ENCODE measurements around the gene TMEM178B. TPM values are rescaled to one million over a fixed set of nuclear protein-coding genes. Genes with fewer than 3 reads are reported as not detected.

Gene TMEM178B
- total and polyA plus RNA-seq, 2 of the 4 experiments (the other 2 are of a cell fraction), result under 0.01 to 0.05 TPM

DNA sequence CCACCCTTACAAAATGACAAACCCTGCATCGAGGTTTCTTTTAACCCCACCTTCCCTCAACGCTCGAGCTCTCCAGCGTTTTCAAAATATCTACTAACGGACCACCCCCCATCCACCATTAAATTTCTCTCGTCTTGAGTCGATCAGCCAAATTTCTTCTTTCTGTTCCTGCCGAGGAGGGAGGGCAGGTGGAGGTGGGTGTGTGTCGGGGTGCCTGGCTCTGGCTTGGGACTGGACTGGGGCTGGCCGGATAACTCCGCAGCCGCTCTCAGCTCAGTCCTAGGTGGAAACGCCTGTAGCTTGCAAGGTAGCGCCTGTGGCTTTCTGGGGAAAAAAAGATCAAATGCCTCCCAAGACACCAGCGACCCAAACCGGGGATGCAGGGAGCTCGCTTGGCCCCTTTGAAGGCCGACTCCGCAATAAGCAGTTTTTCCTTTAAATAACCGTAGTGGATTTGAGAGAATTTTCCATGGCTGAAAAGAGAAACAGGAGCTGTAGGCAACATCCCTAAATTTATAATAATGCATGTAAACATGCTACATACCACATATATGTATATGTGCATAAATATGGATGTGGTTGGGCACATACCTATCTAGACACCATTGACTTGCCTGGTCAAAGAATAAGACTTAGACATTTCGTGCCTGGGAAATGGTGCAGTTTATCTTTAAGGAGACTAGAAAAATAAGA, 1.9 kb upstream of the TMEM178B start:
- intact Hi-C loops (cut with micrococcal nuclease) (loop anchor here (2.0 to 10.0 kb wide), 2 partner anchors 57 to 583 kb away; partner anchors contain the start of gene MRPS33), dilution Hi-C loops (cut with HindIII; ENCODE audit: low sequenced_read_pairs, unreplicated experiment) (no loop called here), in situ Hi-C loops (cut with MboI; ENCODE audit: low sequenced_read_pairs) (no loop called here)
- 0% methylated on average over 4 of the region's 21 CpGs; no CpG with 5 or more reads in 1 of the 2 experiments for WGBS, 2 experiments (ENCODE audit: extremely low coverage in 2 of 2, insufficient read length in 1 of 2)
- Histone ChIP-seq H2BK15ac (ENCODE audit: low read depth, low read length) (no peak overlapping the region; the same call in 2 of the 3 replicates), H3K9me3 (ENCODE audit: control insufficient read depth, insufficient read depth, low read length) (no peaks in the 10 kb centered on the region), H3K4ac (ENCODE audit: low read depth, low read length) (no peak overlapping the region), H4K8ac (ENCODE audit: low read depth in 2 of 2, low read length in 2 of 2) (no peak overlapping the region; a peak in 1 of 4 replicates), H4K5ac (ENCODE audit: low read depth, low read length) (no peak overlapping the region), H4K20me1 (ENCODE audit: insufficient read depth, low read length) (no peaks in the 10 kb centered on the region), H3K23ac (ENCODE audit: low read depth, low read length) (no peak overlapping the region), H3K56ac (ENCODE audit: extremely low read depth, insufficient read depth, low read length) (no peak overlapping the region), H3K14ac (replicated peaks; ENCODE audit: low read depth, low read length) (no peak overlapping the region), H3K36me3 (ENCODE audit: control insufficient read depth, insufficient read depth, low read length) (no peaks in the 10 kb centered on the region), H3K4me1 (ENCODE audit: control insufficient read depth, insufficient read depth, low read length) (peaks cover 1% of the 10 kb centered on the region; the same call in 1 of the 2 replicates), H2BK20ac (ENCODE audit: low read depth, low read length) (no peak overlapping the region), H3K9me1 (ENCODE audit: insufficient read depth, low read length) (no peaks in the 10 kb centered on the region), H2AK5ac (ENCODE audit: low read depth, low read length) (no peak overlapping the region), H2BK120ac (ENCODE audit: low read depth, low read length) (no peak overlapping the region), H3K18ac (ENCODE audit: low read depth, low read length) (no peak overlapping the region), H3K4me2 (ENCODE audit: low read depth, low read length) (peak overlapping the region; percentile 62), H2AFZ (replicated peaks; ENCODE audit: low read length, poor library complexity) (peak overlapping the region; percentile 83), H4K91ac (ENCODE audit: insufficient read depth, low read depth, low read length) (no peak overlapping the region), H3K9ac (ENCODE audit: low read depth, low read length) (no peak overlapping the region; the same call in 1 of the 2 replicates), H3K79me1 (ENCODE audit: low read depth in 1 of 2, low read length in 2 of 2) (no peaks in the 10 kb centered on the region), H2BK5ac (ENCODE audit: low read depth, low read length, poor library complexity, severe bottlenecking) (no peak overlapping the region), H2AK9ac (replicated peaks; ENCODE audit: low read depth, low read length, poor library complexity) (peak overlapping the region; percentile 72), H3K27me3 (ENCODE audit: control insufficient read depth, insufficient read depth, low read length) (peaks cover 44% of the 10 kb centered on the region), H3K27ac (ENCODE audit: insufficient read depth, low read length) (no peak overlapping the region), H3K4me3 (ENCODE audit: insufficient read depth, low read depth, low read length) (peak overlapping the region; percentile 47)
- ATAC-seq (ENCODE audit: low read depth), result no peak
- ChIA-PET POLR2A (ENCODE audit: unreplicated experiment) (no interaction called here), CTCF (interaction anchor here (0.8 to 1.0 kb wide), 2 partner anchors 13 to 57 kb away, joined by 3 read pairs; partner anchors contain the start of gene MRPS33)
- BruUV-seq (replicated peaks), result no TSS peak
- TF ChIP-seq BHLHE40 (IDR thresholded peaks at IDR 0.05; ENCODE audit: low read depth, low read length) (no peak), SMC3 (IDR thresholded peaks at IDR 0.05; ENCODE audit: low read depth, low read length) (no peak), CTCF (conservative IDR thresholded peaks at IDR 0.05; ENCODE audit: low read depth, low read length) (no peak)
- no peak for DNase-seq

Measured in IMR-90 (cell line).